HG03575 (cell line): ENCODE data around the gene TCF7L1.
"Not testable (repeated sequence)": the region's sequence is repeated elsewhere in the genome, so short reads cannot be mapped to it uniquely, and the experiment has no call there.

Source experiments
- ATAC-seq: cut with Tn5 transposase; IDR thresholded peaks from one replicate; pipeline ENCODE4 v1.9.1; 2021; ENCODE audit not compliant: unreplicated experiment, insufficient number of reproducible peaks, low FRiP score; ENCODE audit errors: extremely low read depth

TCF7L1 gene, protein sequence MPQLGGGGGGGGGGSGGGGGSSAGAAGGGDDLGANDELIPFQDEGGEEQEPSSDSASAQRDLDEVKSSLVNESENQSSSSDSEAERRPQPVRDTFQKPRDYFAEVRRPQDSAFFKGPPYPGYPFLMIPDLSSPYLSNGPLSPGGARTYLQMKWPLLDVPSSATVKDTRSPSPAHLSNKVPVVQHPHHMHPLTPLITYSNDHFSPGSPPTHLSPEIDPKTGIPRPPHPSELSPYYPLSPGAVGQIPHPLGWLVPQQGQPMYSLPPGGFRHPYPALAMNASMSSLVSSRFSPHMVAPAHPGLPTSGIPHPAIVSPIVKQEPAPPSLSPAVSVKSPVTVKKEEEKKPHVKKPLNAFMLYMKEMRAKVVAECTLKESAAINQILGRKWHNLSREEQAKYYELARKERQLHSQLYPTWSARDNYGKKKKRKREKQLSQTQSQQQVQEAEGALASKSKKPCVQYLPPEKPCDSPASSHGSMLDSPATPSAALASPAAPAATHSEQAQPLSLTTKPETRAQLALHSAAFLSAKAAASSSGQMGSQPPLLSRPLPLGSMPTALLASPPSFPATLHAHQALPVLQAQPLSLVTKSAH

DNA sequence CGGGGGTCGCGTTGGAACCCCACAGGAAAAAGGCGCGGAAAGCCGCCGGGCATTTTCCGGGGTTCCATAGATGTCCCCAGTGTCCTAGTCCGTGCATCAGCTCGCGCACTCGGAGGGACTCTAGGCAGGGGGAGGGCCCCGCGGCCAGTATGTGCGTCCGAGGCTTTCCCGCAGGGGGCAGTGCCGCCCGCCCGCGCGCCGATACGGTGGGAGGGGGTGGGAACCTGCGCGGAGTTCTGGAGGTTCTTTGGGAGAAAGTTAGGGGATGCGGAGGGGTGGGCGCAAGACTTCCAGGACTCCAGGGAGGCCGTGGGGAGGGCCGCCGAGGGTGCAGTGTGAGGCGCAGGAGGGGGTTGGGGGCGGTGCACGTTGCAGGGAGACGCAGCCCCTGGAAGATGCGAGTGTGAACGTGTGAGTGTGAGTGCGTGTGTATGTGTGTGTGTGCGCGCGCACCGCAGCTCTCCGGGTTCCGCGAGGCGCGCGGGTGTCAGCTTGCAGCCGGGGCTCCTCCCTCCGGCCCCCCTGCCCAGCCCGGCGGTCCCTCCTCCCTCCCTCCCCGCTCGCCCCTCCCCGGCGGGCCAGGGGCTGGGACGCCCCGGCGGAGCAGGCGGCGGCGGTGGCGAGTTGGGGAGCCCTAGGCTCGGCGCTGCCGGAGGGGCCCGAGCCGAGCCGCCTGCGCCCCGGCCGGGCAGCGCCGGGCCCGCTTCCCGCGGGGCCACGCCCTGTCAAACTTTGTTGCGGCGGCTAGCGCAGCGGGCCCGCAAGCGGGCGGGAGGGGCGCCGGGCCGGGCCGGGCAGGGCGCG lies at the start of gene TCF7L1:
Gene TCF7L1, plus strand, starts transcription at position 559 of the 804 bp plus-strand sequence. CDS start 293 bp downstream, outside the sequence.
- ATAC-seq = no peak

DNA sequence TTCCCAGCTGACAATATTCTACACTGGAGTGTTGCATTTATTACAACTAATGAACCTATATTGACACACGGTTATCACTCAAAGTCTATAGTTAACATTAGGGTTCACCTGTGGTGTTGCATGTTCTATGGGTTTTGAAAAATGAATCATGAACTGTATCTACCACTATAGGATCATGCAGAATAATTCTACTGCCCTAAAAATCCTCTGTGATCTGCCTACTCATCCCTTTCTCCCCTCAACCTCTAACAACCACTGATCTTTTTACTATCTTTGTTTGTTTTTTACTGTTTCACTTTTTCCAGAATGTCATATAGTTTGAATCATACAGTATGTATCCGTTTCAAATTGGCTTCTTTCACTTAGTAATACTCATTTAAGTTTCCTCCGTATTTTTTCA lies 47.6 kb upstream of the TCF7L1 start:
- ATAC-seq = no peak

DNA sequence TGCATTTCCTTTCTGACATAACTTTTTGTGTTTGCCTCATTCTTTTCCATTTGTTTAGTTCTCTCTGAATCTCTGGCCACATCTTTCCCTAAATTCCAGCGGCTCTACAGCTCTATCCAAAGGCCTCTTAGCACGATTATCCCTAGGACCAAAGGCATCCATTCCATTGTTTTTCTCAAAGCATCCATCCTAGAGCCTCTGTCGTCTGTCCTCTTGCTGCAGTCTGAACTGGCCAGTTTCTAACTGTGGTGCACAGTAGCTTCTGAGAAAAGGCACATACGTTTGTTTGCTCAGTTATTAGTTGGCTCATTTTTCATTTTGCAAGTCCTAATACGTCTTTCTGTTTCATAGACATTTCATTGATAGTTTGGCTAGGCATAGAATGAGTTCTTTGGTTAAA lies 45.7 kb upstream of the TCF7L1 start:
- no peak for ATAC-seq

DNA sequence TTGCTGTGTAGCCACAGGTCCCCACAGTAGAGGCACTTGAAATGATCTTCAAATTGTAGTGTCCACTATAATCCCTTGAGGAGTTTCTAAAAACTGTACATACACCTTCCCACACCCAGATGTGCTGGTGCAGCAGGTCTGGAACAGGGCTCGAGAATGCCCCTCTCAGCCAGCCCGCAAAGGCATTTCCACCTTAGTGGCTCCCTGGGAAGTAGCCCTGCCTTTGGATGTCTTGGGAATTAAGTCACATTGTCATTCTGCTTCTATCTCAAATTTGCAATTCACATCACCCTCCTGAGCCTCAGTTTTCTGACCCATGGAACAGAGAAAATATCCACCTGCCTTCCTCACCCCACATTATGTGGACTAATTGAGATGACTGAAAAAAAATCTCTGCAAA lies 44.3 kb upstream of the TCF7L1 start:
- ATAC-seq = no peak

DNA sequence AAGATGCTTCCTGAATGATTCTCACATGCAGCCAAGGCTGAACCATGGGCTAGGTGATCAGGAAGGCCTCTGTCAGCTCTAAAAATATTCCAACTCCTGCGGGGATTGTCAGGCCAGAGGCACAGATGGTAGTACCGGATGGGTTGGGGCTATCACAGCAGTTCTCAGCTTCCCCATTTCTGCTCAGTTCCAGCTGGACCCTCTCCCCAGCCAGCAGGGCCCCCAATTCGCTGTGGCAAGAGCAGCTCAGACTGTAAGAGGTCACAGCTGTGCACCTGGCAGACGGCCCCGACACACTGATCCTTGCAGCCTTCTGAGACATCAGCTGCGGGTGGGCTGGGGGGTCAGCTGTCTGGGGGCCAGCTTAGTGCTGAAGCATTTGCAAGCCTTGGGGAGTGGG lies 43.6 kb upstream of the TCF7L1 start:
- ATAC-seq = no peak

DNA sequence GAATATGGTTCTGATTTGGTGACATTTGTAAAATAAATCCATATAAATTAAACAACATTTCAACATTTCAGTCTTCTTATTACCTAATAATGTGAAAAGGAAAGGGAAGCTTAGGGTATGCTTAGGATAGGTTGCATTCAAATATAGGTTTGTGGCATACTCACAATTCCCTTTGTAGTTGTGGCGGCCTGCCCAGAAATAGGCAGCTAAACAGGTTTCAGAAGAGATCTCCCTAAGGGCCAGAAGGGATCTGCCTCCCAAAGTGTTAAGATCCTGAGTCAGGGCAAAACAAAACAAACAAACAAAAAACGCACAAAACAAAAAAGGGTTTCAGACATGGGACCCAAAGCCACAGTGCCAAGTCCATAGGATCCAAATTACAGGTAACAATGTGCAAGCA lies 41.4 kb upstream of the TCF7L1 start:
- ATAC-seq = no peak

DNA sequence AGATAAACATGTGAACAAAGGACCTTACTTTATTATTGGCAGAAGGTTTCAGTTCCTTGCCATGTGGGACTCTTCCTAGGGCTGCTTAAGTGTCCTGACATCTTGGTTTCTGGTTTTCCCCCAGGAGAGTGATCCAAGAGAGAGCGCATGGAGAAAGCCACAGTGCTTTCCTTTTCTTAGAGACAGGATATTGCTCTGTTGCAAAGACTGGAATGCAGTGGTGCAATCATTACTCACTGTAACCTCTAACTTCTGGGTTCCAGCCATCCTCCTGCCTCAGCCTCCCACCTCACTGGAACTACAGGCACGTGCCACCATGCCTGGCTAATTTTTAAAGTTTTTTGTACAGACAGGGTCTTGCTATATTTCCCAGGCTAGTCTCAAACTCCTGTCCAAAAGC lies 38.1 kb upstream of the TCF7L1 start:
- no peak for ATAC-seq

DNA sequence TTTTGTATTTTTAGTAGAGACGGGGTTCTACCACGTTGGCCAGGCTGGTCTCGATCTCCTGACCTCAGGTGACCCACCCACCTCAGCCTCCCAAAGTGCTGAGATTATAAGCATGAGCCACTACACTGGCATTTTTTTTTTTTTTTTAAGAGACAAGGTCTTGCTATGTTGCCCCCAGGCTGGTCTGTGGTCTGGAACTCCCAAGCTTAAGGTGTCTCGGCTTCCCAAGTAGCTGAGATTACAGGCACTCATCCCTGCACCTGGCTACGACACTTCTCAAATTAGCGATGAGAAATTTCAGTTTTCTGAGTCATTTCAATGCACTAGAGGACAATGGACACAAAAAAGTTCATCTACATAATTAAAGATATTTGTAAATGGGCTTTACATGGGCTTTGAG lies 36.6 kb upstream of the TCF7L1 start:
- ATAC-seq = no peak

DNA sequence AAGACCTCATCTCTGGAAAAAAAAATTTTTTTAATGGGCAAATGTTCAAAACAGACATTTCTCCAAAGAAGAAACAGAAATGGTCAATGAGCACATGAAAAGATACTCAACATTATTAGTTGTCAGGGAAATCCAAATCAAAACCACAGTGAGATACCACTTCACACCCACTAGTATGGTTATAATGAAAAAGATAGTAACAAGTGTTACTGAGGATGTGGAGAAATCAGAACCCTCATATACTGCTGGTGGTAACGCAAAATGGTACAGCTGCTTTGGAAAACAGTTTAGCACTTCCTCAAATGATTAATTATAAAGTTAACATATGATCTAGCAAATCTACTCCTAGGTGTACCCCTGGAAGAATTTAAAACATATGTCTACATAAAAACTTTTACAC lies 29.0 kb upstream of the TCF7L1 start:
- no peak for ATAC-seq

DNA sequence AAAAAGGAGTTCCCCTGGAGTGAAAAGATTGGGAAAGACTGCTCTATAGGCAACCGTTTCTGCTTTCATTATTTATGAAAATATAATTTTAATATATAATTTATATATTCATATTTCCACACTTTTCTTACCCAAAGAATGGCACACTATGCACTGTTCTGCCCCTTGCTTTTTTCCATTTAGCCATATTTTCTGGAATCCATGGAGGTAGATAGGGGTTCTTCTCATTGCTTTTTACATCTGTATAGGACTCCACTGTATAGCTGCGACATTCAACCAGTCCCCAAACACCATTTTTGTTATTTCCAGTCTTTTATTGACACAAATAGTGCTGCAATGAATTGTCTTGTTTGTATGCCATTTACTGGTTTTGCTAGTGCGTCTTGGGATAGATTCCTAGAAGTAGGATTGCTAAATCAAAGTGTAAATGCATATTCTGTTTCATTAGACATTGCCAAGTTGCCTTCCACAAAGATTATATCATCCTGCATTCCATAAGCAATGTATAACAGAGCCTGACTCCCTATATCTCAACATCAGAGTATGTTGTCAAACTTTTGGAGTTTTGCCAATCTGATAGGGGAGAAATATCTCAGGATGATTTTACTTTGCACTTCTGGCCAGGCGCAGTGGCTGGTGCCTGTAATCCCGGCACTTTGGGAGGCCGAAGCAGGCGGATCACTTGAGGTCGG lies 26.6 kb upstream of the TCF7L1 start:
- ATAC-seq = no peak

DNA sequence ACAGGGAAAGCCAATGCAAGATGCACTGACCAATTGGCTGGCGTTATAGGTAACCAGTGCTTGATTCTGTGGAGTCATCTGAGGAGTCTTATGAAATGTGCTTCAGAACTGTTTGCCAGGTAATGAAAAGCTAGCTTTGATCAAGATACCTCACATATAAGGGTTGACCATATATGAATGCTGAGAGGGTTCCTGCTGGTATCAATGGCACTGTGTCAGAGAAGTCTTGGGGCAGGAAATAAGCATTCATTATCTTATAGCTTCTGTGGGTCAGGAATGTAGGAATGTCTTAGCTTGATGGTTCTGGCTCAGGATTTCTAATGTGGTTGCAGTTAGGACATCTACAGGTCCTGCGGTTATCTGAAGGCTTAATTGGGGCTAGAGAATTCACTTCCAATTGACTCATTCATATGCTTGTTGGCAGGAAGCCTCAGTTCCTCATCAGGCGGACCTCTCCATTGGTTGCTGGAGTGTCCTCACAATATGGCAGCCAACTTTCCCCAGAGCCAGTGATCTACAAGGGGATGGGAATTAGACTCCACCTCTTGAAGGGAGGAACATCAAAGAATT lies 22.1 kb upstream of the TCF7L1 start:
- no peak for ATAC-seq

DNA sequence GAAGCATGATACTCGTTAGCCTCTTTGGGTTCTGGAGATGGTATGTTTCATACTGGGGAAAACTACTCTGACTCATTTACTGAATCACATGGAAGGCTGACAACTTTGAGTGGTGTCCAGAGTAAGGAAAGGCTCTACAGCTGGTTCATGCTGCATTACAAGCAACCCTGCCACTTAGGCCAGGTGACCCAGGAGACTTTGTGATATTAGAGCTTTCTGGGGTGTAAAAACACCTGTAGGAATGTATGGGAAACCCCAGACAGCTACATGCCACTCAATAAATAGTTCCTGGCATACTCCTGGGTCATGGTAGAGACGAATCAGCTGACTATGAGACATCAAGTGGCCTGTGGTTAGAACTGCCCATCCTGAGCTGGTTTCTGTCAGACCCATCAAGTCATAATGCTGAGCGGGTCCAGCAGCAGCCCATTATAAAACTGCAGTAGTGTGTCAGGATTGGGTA lies 21.3 kb upstream of the TCF7L1 start:
- no peak for ATAC-seq

DNA sequence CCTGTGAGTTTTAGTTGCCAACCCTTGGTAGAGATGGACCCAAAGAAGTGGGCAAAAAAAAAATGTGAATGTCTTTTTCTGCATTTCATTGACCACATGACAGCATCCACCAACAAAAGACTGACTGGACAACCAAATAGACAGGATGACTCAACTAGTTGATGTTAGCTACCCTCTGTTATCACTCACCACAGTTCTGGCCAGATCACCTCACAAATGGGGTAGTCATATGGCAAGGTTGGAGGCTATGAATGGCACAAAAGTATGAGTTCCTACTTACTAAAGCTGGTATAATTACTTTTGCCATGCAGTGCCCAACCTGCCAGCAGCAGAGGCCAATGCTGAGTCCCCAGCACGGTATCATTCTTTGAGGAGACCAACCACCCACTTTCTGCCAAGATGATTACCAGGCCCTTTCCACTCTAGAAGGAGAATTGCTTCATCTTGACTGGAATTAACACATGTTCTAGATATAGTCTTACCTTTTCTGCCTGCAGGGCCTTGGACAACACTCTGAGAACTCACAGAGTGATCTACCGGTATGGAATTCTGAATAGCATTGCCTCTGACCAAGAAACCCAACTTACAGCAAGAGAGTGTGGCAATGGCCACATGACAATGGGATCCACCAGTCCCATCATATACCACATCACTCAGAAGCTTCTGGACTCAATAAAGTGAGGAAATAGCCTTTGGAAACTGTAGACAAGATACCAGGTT lies 20.1 kb upstream of the TCF7L1 start:
- ATAC-seq = no peak

DNA sequence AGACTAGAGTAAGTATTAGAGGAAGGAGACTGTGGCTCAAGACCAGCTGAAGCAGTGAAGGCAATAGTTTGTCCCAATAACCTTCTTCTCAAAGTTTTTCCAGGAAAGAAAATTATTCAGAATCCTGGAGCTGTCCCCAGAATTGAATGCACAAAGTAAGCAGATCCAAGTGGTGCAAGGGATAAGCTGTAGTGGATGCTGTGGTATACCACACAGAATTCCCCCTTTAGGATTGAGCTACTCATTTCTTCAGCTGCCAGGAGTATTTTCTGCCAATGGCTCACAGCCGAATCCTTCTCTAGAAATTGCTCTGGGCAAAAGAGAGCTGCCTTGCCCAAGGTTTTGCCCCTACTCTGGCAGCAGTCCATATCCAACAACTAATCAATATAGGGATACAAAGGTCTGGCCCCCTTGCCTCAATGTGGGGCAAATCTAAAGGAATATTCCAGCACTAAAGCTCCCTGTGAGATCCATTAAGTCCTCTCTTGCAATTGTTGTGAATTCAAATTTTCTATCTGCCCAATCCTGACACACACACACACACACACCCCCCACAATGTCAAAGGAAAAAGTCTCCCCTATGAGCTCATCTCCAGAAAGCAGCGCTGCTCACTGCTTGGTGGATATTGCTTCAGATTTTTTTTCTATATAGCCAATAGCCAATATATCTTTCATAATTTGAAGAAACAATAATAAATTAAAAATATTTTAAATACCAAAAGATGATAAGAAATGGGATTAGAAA lies 18.4 kb upstream of the TCF7L1 start:
- no peak for ATAC-seq

DNA sequence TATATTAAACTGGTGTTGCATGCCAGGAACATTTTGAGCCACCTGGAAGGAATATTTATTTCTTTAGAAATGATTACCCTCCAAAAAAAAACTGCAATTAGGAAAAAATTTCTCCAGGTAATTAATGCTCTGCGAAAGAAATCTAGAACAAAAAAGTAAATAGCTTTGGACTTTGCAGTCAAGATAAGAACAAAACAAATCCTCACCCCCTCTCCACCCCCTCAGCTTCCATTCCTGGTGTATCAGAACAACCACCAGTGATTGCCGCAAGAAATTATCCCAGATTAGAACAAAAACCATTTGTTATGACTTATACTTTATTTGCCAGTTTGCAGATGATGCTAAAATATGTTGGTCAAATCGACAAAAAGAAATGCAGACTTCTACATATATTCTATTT lies 17.0 kb upstream of the TCF7L1 start:
- ATAC-seq = no peak

DNA sequence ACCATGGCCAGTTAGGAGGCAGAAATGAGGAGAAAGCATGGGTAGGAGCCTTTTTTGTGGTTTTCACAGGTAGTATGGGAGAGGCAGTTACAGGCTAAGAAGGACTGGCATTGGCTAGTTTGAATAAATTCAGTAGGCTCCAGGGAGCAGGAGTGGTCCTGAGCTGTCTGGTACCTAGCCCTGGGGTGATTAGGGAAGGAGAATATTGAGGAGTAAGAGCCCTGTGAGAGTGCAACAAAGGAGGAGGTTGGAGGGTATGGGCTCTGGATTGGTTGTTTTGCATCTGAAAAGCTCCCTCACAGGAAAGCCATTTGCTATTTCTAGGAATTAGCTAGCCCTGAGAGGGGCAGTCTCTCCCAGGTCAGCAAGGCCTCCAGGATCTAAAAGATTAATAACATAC lies 13.3 kb upstream of the TCF7L1 start:
- no peak for ATAC-seq

DNA sequence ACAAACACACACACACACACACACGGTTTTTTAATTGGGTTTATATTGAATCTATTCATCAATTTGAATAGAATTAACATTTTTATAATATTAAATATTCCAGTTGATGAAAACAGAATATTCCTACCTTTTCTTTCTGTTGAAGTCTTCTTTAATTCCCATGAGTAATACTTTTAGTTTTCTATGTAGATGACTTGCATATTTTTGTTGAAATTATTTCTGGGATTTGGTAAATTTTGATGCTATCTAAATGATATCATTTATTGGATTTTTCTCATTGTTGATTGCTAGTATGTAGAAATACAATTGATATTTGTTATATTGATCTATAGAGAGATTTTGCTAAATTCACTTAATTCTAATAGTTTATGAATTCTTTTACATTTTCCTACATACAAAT lies 12.8 kb upstream of the TCF7L1 start:
- no peak for ATAC-seq

DNA sequence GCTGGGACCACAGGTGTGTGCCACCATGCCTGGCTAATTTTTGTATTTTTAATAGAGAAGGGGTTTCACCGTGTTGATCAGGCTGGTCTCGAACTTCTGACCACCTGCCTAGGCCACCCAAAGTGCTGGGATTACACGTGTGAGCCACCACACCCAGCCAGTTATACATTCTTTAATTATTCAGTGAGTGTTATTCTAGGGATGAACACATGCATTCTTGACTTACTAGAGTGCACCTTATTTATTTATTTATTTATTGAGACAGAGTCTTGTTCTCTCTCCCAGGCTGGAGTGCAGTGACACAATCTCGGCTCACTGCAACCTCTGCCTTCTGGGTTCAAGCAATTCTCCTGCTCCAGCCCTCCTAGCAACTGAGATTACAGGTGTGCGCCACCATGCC lies 6.7 kb upstream of the TCF7L1 start:
- not testable (repeated sequence) for ATAC-seq
